GM12878 (cell line): Measurements from ENCODE around the gene COX6A2. TPM values are rescaled to one million over a fixed set of nuclear protein-coding genes. Genes with fewer than 3 reads are reported as not detected.

Source experiments
- BCL11A ChIP-seq: IDR thresholded peaks from 2 replicates; pipeline ENCODE4 v1.6.1; 2011; ENCODE audit warnings: low read depth, low read length
- CHD2 ChIP-seq: IDR thresholded peaks from 2 replicates; pipeline ENCODE4 v1.6.1; 2011; ENCODE audit warnings: low read depth, low read length, improper control_type of control experiment, borderline replicate concordance
- CREM ChIP-seq: IDR thresholded peaks from 2 replicates; pipeline ENCODE4 v1.6.1; 2014; ENCODE audit warnings: antibody characterized with exemption, low read depth
- DPF2 ChIP-seq: fragments of 450-650 bp; IDR thresholded peaks from 2 replicates; pipeline ENCODE4 v1.6.1; 2017; ENCODE audit warnings: mild to moderate bottlenecking
- MXI1 ChIP-seq: fragments of 150-350 bp; IDR thresholded peaks from 2 replicates; pipeline ENCODE4 v1.6.1; 2011; ENCODE audit warnings: low read depth, mild to moderate bottlenecking, inconsistent platforms, low read length, improper control_type of control experiment
- NBN ChIP-seq: fragments of 450-650 bp; IDR thresholded peaks from 2 replicates; pipeline ENCODE4 v1.6.1; 2016
- NFXL1 ChIP-seq: fragments of 450-650 bp; IDR thresholded peaks from 2 replicates; pipeline ENCODE4 v1.6.1; 2017; ENCODE audit warnings: antibody characterized with exemption, mild to moderate bottlenecking, borderline replicate concordance
- NR2C2 ChIP-seq: IDR thresholded peaks from 2 replicates; pipeline ENCODE4 v1.6.1; 2011; ENCODE audit warnings: borderline replicate concordance, low read depth; ENCODE audit not compliant: control insufficient read depth, insufficient read length
- PAX8 ChIP-seq: fragments of 450-650 bp; IDR thresholded peaks from 2 replicates; pipeline ENCODE4 v1.6.1; 2017; ENCODE audit warnings: mild to moderate bottlenecking, moderate library complexity
- polyA plus RNA-seq, 11 experiments: library from polyadenylated mRNA; depleted of rRNA in 4 of 11; unstranded in 6 of 11; stranded (reverse) in 5 of 11; fragments of >200 nt; fragmentation: Nextera tagmentation in 4 of 11; fragmentation: Illumina TruSeq in 1 of 11; extraction: Ambion mirVana in 4 of 11; extraction: Trizol in 1 of 11; gene quantifications; 1 replicate in 1 of 11; 2 replicates in 10 of 11; pipeline versions ENCODE4 v1.2.1 to v1.2.3, GENCODE V29; 2011 to 2016; ENCODE audit warnings: inconsistent platforms in 2 of 11, missing spikeins in 2 of 11, low read depth in 1 of 11
- total RNA-seq, 4 experiments: library from RNA; depleted of rRNA in 3 of 4; stranded (reverse); fragments of >200 nt in 3 of 4; fragmentation: Illumina TruSeq in 1 of 4; extraction: Trizol in 1 of 4; gene quantifications; 2 replicates each; pipeline versions ENCODE4 v1.2.1 to v1.2.3, GENCODE V29; 2013 to 2021
- TF ChIP-seq, protein P1 (sequence below): fragments of 150-350 bp; IDR thresholded peaks from 2 replicates; pipeline ENCODE4 v1.6.1; 2014; ENCODE audit warnings: mild to moderate bottlenecking, low read depth, low read length
- TF ChIP-seq, protein P2 (sequence below), 3 experiments: IDR thresholded peaks in 2 of 3; conservative IDR thresholded peaks in 1 of 3; 2 replicates each; pipeline ENCODE4 v1.5.1; 2011; ENCODE audit warnings: low read depth in 3 of 3, low read length in 3 of 3, mild to moderate bottlenecking in 3 of 3, control low read depth in 2 of 3, moderate library complexity in 2 of 3, inconsistent platforms in 1 of 3, mixed read lengths in 1 of 3; ENCODE audit not compliant: control insufficient read depth in 2 of 3, insufficient read depth in 1 of 3; ENCODE audit errors: extremely low read depth in 1 of 3

COX6A2 gene
- total and polyA plus RNA-seq, 10 of the 15 experiments (the other 5 are each of a cell fraction or from before 2014, with no cell fraction given): not detected

DNA sequence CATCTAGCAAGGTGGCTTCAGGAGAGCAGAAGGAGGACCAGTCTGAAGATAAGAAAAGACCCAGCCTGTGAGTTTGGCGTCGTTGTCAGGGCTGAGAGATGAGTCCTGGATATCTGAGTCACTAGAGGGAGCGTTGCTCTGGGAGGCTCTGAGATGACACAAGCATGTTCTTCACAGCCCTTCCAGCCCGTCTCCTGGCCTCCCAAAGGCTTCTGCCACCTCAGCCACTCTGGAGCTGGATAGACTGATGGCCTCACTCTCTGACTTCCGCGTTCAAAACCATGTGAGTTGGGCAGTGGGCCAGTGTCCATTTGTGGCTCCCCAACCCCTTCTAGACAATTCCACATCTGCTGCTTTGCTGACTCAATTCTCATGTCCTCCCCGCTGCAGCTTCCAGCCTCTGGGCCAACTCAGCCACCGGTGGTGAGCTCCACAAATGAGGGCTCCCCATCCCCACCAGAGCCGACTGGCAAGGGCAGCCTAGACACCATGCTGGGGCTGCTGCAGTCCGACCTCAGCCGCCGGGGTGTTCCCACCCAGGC is 46.1 kb upstream of the COX6A2 start (continued):
- TF ChIP-seq, protein P1, sequence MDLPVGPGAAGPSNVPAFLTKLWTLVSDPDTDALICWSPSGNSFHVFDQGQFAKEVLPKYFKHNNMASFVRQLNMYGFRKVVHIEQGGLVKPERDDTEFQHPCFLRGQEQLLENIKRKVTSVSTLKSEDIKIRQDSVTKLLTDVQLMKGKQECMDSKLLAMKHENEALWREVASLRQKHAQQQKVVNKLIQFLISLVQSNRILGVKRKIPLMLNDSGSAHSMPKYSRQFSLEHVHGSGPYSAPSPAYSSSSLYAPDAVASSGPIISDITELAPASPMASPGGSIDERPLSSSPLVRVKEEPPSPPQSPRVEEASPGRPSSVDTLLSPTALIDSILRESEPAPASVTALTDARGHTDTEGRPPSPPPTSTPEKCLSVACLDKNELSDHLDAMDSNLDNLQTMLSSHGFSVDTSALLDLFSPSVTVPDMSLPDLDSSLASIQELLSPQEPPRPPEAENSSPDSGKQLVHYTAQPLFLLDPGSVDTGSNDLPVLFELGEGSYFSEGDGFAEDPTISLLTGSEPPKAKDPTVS: no peak
- TF ChIP-seq PAX8 (no peak), NR2C2 (no peak), DPF2 (no peak), BCL11A (no peak), CREM (no peak), MXI1 (no peak), NFXL1 (no peak), CHD2 (no peak), NBN (no peak)
- TF ChIP-seq, protein P2, sequence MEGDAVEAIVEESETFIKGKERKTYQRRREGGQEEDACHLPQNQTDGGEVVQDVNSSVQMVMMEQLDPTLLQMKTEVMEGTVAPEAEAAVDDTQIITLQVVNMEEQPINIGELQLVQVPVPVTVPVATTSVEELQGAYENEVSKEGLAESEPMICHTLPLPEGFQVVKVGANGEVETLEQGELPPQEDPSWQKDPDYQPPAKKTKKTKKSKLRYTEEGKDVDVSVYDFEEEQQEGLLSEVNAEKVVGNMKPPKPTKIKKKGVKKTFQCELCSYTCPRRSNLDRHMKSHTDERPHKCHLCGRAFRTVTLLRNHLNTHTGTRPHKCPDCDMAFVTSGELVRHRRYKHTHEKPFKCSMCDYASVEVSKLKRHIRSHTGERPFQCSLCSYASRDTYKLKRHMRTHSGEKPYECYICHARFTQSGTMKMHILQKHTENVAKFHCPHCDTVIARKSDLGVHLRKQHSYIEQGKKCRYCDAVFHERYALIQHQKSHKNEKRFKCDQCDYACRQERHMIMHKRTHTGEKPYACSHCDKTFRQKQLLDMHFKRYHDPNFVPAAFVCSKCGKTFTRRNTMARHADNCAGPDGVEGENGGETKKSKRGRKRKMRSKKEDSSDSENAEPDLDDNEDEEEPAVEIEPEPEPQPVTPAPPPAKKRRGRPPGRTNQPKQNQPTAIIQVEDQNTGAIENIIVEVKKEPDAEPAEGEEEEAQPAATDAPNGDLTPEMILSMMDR (IDR thresholded peaks at IDR 0.05 in 2 of 3, conservative IDR thresholded peaks at IDR 0.05 in 1 of 3; ENCODE audit: control insufficient read depth in 2 of 3, extremely low read depth in 1 of 3, insufficient read depth in 1 of 3, low read depth in 3 of 3, low read length in 3 of 3): no peak
